T follicular helper cell (primary cell): ENCODE data around the gene RCOR3.
A peak's percentile ranks its signal among the peaks of the same experiment; 100 is the strongest.

Experiments
- DNase-seq: peaks from one replicate; pipeline ENCODE4 v3.0.0-alpha.2; 2020; ENCODE audit warnings: low read depth

The RCOR3 gene

DNA sequence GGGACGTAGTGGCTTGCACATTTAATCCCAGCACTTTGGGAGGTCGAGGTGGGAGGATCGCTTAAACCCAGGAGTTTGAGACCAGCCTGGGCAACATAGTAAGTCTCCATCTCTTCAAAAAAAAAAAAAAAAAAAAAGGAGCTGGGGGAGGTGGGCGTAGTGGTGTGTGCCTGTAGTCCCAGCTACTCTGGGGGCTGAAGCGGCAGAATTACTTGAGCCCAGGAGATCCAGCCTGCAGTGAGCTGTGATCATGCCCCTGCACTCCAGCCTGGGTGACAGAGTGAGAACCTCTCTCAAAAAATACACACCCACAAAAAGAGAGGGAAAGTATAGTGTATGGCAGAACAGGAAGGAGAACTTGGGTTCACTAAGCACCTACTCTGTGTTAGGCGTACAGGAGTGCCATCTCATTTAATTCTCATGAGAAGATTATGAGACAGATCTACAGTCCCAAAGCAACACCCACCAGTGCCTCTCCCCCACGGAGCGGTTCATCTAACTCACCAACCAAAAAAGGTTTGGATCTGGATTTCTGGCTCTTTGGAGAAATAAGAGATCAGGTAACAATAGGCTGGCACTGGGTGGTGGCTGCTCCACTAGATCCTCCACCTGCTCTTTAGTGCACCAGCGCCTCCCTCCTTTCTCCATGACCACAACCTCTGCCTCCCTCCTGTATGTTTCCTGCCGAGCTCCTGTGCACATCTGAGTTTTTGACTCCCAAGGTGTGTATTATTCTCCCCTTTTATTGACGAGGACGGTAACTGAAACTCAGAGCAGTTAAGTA, 66.0 kb downstream of the RCOR3 start:
- DNase-seq: no peak

DNA sequence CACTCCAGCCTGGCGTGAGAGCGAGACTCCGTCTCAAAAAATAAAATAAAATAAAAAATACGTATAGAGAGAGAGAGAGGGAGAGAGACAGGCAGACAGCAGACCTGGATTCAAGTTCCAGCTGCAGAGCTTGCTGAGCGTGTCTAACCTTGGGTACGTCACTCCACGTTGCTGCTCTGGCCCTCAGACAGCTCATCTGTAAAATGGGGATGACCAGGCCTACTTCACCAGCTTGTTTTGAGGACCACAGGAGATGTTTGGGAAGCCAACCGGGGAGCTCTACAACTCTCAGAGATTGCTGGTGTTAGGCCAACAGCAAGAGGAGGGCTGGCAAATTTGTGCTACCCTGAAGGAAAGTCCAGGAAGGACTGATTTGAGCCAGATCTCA, 67.0 kb downstream of the RCOR3 start:
- DNase-seq: no peak

DNA sequence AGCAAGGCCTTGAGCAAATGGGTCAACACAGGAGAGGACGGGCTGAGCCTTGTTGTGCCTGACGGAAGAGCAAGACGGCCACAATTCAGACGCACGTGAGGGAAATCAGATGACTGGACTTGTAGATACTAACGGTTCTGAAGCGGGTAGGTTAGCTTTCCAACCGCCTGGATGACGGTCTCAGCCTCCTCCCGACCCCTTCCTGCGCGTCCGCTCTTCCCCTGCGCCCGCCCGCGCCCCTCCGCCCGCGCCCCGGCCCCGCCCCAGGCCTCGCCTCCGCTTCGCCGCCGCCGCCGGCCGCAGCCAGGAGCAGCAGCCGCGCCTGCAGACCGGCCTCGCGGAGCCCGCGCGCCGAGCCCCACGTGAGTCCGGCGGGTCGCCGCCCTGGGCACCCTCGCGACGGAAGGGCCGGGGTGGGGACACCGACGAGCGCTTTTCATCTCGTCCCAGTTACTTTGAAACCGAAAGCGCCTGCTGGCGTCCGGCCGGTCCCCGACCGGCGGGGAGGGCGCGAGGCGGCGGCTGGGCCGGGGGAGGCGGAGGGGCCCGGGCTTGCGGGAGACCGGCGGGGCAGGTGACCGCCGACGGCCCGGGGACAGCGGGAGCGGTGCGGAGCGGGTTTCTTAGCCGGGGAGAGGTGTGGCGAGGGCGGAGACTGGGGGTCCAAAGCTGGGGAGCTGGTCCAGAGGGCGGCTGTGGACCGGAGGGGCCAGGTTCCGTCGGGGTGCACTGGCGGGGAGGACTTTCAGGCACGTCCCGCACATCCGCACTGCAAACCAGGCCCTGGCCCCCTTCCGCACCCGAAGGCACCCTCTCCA, 67.6 kb downstream of the RCOR3 start, which contains the start of gene TRAF5:
TSS of gene TRAF5 (plus strand) at position 306 of the 818 bp plus-strand sequence. CDS start 26,407 bp downstream, outside the sequence.
- DNase-seq: peak; percentile 40

DNA sequence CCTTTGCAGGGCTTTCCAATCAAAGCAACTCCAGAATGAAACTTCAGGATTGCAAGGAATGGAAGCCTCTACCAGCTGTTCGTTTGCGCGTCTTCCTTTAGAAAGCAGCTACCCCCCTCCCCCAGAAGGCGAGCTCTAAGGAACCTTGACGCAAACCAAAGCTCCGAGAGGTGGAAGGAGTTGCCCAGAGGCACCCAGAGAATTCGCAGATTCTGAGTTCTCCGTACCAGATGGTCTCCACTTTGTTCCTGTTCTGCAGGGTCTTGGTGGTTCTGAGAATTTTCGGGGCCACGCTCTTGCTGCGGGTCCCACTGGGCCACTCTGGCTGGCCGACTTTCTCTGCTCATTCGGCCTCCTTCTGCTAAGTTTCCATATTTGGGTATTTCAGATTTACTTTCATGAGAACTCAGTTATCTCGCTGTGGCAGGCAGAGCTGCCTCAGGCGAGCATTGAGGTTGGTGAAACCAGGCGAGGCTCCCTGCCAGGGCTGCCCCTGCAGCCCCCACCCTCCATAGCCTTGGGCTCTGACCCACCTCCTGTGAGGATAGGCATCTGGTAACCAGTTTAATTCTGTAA, 68.3 kb downstream of the RCOR3 start:
- peak; percentile 29 for DNase-seq

DNA sequence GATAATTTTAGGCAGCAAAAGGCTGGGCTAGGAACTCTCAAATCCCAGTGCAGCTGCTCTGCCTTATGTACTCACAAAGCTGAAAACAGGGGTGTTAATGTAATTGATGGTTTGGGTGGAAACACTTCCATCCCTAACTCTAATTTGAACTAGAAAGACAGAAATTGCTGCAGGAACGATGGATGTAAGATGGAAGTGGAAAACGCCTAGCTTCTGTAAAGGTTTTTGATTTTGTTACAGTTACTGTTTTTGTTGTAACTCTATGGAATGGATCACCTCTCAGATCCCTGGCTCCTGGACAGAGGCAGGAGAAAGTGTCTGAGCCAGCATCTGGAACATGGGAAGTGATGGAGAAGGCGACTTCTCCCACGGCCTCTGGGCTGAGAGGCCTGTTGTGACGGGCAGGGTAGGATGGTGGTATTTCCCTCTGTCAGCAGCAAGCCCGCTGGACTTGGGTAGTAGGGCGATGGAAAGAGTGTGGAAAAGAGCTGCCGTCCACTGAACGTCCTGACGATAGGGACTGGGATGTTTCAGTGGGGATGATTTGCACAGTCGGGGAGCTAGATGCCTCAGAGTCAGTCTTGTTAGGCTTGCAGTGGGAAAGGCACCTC, 69.0 kb downstream of the RCOR3 start:
- DNase-seq: no peak

DNA sequence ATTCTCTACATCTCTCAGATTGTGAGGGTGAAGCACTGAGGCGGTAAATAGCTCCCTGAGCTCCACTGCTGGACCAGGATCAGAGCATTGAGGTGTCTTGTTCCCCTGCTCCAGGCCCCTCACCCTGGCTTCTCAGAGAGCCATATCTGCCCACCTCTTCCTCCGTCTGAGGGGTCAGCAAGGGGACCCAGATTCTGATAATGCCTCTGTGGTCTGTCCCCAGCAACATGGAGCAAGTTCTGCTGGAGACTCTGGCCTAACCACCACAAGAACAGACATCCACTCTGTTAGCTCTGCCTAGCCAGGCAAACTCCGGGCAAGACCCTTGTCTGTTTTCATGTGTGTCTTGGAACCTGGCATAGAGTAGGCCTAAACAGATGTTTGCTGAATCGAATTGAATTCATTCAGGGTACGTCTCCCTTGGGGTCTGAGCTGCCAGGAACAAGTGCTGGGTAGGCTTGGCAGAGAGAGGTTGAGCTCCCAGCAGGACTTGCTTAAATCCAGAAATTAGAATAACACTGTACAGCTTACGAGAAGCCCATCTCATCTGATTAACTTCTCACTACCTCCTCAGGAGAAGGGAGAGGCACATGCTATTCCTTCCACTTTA, 69.8 kb downstream of the RCOR3 start:
- DNase-seq: no peak

DNA sequence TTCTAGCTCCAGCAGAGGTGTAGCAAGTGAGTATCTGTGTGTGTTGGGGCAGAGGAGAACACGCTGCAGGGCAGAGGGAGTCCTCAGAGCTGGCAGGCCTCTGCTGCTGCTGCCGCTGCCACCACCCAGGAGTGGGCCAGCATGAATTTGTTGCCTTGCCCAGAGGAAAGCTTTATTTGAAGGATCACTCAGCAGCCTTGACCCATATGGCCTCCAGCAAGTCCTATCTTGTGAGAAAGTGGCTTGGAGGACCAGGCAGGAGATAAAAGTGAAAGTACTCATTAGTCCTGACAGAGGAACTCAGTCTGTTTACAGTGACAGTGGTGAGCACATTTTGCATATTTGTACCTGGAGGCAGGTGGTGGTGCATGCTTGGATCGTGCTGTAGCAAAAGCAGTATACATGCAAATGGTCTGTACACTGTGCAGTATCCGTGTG, 70.6 kb downstream of the RCOR3 start:
- DNase-seq: no peak

DNA sequence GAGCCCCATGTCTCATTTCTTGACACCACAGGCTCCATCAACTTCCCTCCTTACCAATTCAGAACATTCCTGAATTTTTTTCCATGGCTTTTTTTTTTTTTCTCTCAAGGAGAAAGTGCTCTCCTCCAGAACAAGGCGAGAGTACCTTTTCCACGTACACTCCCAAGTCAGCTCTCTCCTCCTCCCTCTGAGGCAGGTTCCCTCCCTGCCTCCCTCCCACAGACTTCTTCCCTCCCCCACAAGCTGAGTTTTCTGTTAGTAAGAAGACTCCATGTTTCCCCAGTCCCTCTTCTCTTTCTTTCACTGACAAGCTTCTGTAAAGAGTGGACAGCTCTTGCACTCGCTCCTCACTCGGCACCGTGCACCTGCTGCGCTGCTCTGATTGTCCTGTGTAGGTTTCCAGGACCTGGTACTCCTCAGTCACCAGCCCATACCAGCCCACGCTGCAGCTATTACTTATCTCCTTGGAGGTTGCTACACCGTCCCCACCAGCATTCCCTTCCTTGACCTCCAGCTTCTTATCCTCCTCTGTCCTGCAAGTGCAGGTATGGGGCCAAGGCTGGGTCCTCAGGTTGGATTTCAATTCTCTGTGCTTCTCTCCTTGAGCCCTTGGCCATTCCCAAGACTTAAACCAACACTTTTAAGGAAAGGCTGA, 71.2 kb downstream of the RCOR3 start:
- DNase-seq: no peak

DNA sequence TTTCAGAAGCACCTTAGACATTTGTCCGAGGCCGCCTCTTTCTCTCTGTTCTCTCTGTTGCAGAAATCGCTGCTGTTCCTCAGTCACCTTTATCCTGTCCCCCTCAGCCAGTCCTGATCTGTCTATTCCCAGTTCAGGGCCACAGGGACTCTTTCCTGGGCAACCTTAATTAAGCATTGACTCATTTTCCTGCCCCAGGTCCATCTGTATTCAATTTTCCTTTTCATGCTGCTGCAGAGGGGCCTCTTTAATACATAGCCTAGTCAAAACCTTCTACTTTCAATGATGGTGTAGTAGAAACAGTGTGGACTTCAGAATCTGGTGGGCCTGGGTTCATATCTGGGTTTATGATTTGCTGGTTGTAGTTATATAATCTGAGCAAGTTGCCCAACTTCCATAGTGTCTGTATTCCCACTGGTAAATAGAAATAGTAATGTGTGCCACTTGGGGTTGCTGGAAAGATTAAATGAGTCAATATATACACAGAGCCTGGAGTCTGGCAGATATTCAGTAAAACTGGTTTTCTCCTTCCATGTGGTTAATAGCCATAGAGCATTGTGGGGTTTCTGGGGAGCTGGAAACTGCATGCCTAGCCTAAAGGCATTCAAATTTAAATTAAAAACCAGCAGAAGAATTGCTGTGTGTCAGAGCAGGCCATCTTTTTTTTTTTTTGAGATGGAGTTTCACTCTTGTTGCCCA, 72.0 kb downstream of the RCOR3 start:
- no peak for DNase-seq

DNA sequence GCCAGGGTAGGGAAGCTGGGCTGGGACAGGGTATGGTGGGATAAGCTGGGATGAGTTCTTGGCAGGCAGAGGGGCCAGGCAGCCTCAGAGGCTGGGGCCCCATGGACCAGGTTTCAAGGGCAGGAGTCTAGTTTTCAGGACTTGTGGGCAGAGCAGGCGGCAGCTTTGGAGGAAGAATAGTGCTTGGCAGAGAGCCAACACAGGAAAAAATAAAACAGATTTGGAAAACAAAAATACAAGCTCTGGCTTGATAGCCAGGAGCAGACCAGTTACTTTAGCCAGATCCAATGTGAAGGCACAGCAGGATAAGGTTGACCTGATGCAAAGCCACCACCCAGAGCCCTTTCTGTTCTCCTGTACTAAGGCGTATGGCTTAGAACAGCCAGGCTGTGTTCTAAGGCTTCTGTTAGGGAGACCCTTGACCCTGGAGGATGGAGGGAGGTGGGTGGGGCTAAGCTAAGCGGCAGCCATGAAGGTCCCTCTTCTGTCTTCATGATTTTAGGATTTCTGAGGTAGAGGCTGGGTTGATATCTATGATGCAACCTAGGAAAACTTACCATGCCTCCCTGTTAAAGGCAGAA, 73.0 kb downstream of the RCOR3 start:
- DNase-seq: no peak

DNA sequence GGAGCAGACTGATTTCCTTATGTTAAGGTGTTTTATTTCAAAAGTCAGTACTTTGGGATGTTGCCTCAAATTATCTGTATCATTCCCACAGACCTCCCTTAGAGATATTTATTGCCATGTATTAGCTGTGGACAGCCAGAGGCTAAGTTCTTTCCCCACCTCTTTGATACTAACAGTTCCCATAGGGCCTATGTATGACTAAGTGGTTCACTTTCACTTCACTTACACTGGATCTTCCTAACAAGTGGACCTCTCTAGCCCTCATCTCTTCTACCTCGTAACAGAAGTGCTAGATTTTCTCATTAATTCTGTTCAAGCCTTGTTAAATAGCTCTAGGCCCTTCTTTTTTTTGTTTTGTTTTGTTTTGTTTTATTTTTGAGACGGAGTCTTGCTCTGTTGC, 73.7 kb downstream of the RCOR3 start:
- DNase-seq: no peak

DNA sequence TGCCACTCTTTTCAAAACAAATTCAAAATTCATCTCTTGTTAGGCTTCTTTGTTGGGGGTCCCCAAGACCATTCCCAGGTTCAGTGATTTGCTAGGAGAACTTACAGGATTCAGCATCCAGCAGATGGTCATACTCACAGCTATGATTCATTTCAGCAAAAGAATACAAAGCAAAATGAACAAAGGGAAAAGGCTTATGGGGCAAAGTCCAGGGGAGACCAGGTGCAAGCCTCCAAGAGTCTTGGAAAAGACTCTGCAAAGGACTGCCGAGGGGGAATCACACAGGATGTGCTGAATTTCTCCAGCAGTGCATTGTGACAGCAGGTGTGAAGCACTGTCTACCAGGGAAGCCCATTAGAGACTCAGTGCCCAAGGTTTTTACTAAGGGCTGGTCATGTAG, 74.7 kb downstream of the RCOR3 start:
- DNase-seq: no peak

DNA sequence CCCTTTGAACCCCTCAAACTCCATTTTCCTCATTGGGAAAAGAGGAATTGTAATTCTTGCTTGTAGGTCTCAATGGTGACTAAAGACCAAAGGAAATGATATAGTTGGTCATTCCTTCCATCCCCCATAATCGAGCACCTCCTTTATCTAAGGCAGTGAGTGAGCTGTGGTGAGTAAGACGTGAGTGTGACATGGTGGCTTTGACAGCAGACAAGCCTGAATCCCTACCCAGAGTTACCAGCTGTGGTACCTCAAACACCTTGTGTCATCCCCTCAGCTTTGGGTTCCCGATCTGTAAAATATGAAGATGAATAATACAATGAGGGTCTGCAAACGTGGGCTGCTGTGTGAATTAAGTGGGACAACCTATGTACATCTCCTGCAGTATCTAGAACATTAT, 75.8 kb downstream of the RCOR3 start:
- DNase-seq: no peak

DNA sequence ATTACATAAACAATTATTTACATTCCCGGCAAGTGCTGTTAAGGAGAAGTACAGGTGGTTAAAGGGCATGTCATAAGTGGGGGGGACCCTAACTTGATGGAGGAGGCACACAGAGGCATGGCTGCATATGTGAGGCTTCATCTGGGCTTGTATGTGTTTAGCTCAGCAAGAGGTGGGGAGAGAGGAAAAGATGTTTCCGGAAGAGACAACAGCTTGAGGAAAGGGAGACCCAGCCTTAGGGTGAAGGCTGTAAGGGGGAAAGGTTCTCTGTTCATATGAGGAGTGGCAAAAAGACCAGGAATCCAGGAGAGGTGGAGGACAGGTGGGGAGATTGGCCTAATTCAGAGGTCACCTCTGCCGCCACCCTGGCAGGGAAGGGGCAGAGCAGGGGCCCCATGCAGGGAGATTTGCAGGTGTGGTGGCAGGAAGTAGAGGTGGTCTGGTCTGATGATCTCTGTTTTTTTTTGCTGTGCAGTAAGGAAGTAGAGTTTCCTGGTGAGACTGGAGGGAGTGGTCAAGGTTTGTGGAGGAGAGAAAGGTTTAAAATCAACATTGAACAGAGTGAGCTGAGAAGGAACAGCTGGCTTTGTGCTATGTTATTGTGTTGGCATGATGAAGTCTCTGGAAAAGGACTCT, 76.5 kb downstream of the RCOR3 start:
- no peak for DNase-seq

DNA sequence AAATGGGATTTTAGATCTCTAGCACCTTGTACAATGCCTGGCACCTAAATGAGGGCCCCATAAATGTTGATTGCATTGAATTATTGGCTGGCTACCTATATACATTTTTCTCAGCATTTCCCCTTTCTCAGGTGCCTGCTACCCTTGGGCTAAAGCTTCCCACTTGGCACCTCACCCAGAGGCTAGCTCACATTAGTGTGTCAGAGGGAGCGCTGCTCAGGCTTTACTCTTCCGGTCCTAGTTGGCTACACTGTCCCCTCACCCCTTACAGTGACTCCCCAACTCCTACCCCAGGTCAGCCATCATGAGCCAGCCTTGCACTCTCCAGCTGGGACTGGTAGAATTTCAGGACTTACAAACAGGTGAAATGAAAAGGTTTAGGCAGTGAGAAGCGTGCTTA, 77.0 kb downstream of the RCOR3 start:
- no peak for DNase-seq

DNA sequence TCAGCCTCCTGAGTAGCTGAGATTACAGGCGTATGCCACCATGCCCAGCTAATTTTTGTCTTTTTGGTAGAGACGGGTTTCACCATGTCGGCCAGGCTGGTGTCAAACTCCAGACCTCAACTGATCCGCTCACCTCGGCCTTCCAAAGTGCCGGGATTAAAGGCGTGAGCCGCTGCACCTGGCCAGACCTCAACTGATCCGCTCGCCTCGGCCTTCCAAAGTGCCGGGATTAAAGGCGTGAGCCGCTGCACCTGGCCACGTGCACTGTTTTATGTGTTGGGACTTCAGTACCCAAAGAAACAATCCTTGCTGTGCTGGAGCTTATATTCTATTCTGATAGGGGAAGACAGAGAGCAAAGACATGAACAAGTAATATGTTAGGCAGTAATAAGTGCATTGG, 77.6 kb downstream of the RCOR3 start:
- no peak for DNase-seq

DNA sequence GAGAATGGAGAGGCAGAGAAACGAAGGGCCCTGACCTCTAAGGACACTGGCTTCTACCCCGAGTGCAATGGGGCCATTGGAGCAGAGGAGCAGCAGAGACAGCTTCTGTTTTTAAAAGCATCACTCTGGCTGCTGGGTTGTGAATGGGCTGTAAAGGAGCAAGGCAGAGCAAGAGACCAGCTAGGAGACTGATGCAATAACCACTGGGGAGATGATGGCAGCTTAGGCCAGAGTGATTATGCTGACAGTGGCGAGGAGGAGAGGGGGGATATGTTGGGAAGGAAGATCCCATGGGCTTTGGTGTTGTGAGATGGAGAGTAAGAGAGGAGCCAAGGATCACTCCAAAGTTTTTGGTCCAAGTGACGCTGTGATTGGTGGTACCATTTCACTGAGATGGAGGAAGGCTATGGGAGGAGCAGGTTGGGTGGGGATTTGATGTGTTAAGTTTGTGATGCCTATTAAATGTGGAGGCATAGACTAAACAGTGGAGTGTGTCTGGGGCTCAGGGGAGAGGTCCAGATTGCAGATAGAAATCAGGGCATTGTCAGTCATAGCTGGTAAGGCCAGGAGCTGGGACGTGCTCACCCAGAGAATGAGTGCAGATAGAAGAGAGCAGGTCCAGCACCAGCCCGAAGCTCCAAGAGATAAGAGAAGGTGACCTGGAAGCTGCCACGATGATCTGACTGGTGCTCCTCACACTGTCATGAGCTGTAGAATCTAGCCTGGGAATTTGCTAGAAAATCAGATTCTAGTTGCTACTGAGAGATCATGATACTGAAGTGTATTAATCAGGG, 78.5 kb downstream of the RCOR3 start:
- DNase-seq: no peak

DNA sequence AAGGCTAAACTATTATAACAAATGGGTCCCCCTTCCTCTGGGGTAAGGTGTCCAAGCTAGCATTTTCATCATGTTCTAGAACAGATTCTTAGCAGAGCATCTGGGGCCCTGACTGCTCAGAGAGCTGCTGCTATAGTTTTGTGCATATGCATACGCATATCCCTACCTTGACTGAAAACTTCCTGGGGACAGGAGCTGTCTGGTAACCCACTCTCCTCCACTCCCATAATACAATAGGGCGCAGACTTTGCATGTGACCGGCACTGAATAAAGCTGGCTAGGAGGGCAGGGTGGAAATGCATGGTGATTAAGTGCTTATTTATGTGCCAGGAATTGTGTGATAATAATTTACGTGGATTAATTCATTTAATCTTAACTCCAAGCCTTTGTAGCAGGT, 79.1 kb downstream of the RCOR3 start:
- DNase-seq: no peak

DNA sequence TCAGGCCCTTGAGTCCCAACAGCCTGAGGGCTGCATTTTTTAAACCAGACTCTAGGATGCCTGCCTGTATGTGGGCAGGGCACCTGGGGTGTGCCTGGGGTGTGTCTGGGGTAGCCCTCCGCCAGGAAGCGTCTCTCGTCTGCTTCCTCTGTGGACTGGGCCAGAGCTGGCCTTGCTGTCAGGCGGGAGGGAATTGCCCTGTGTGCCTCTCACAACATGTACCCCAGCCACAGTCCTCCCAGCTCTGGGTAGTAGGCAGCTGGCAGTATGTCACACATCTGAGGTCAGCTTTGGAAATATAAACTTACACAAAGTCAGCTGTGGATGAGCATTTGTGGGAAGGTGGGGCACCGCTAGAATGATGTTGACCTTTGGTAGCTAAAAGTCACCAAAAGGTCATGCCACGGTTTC, 80.5 kb downstream of the RCOR3 start:
- no peak for DNase-seq
